ENCODE data around the gene CDC42BPA.

Gene CDC42BPA

DNA sequence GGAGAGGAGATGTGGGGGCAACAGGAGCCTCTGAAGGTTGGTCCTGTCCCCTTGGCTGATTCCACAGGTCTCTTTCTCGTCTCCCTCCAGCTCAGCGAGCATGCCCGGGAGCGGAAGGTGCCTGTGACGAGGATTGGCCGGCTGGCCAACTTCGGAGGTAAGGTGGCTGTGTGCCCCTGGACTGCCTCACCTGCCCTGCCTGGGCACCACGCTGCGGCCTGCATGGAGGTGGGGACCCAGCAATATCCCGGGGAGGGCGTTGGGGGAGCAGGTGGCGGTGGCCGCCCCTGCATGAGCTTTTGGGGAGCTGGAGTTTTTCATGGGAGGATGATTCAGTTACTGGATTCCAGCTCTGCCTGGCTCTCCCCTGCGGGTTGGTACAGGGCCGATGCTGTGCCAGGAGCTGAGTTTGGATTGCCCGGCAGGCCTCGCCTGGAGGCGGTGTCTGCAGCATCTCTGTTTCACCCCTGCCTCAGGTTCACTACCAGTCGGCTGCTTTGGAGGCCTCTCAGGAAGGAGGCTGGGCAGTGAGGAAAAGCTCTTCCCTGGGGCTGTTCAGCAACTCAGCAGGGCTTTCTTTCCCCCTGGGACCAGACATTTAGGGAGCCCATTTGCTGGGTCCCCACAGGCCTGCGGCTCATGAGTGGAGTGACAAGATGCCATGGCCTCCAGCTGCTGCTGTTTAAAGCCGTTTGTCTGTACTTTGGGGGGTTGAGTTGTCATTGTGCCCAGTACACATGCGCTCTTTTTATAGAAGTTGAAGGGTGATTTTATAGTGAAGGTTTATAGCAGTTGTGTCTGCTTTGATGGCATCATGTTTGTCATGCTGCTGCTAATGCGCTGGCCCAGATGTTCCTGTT is 352.5 kb downstream of the CDC42BPA start:
- no peak for TF ChIP-seq CTCF (IDR thresholded peaks at IDR 0.05; ENCODE audit: insufficient read depth, missing control alignments)

DNA sequence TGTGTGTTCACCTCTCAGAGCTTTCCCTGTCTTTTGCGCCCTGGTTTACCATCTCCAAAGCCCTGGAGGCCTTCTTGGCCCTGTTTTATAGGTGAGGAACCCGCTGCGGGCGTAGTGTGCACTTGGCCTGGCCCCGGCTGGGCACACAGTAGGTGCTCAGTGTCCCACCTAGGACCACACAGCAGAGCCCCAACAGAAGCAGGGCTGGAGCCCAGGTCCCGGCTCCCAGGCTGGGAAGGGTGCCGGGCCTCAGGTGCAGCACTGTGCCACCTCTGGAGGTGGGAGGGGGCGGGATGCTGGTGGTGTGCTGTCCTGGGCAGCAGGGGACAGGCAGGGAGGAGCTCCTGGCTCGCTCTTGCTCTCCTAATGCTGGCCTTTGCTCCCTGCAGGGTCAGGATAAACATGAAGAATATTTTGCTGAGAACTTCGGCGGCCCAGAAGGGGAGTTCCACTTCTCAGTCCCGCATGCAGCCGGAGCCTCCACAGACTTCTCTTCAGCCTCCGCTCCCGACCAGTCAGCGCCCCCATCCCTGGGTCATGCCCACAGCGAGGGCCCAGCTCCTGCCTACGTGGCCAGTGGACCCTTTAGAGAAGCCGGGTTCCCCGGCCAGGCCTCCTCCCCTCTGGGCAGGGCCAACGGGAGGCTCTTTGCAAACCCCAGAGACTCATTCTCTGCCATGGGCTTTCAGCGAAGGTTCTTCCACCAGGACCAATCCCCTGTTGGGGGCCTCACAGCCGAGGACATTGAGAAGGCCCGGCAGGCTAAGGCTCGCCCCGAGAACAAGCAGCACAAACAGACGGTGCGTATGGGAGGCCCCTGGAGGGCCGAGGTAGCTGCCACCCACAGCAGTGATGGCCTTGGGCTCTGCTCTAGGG is 353.4 kb downstream of the CDC42BPA start:
- TF ChIP-seq CTCF (IDR thresholded peaks at IDR 0.05; ENCODE audit: insufficient read depth, missing control alignments), result no peak
- FAIRE-seq (no peak), DNase-seq (ENCODE audit: insufficient read length, low spot score) (no peak)

More for the DNA sequence above, 352.5 kb downstream of the CDC42BPA start:
- DNase-seq (ENCODE audit: insufficient read length, low spot score) (no peak), FAIRE-seq (no peak)

DNA sequence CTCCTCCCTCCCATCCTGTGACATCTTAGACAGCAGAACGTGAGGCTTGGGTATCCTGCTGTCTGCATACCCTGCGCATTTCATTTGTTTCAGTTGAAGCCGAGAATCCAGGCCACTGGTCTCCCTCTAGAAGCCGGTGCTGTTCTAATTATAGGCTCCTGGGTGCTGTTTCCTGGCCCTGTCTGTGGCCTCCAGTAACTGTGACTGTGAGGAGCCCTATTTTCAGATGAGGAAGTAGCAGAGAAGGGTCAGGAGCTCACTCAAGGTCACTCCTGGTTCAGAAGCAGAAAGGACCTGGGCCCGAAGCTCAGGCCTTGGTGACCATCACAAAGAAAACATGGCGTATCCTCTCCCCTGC is 354.2 kb downstream of the CDC42BPA start:
- no peak for TF ChIP-seq CTCF (IDR thresholded peaks at IDR 0.05; ENCODE audit: insufficient read depth, missing control alignments)
- DNase-seq (ENCODE audit: insufficient read length, low spot score) (no peak), FAIRE-seq (no peak)

GRCh38 chr1:226962421-226963391 is 355.6 kb downstream of the CDC42BPA start:
- DNase-seq (ENCODE audit: insufficient read length, low spot score), result no peak
- no peak for TF ChIP-seq CTCF (IDR thresholded peaks at IDR 0.05; ENCODE audit: insufficient read depth, missing control alignments)
- no peak for FAIRE-seq

DNA sequence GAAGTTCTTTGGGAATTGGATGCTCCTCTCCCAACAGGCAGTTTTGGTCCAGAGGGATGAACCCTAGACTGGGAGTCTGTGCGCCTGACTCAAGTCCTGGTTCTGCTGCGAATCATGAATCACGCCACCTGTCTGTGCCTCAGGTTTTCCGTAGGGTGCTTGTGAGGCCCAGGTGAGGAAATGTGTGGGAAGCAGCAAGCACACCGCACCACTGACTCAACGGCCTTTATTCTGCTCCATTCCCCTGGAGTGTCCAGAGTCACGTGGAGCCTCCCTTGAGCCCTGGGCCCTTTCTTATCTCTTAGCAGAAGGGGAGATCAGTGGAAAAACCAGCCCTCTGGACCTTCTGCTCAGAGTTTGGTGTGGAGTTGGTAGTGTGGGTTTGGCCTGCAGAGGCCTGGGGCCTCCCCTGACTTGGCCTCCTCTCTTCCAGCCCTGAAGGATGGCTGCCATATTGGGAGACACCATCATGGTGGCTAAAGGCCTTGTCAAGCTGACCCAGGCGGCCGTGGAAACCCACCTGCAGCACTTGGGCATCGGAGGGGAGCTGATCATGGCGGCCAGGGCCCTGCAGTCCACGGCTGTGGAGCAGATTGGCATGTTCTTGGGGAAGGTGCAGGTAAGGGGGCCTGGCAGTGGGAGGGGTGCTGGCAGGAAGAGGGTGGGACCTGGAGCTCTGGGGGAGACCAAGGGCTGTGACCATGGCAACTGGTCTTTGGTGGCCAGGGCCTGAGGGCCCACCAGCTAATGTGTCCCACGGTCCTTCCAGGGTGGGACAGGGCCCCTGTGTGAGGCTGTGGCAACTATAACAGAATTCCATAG is 357.1 kb downstream of the CDC42BPA start:
- FAIRE-seq, result no peak
- TF ChIP-seq CTCF (IDR thresholded peaks at IDR 0.05; ENCODE audit: insufficient read depth, missing control alignments), result no peak
- DNase-seq (ENCODE audit: insufficient read length, low spot score), result no peak

DNA sequence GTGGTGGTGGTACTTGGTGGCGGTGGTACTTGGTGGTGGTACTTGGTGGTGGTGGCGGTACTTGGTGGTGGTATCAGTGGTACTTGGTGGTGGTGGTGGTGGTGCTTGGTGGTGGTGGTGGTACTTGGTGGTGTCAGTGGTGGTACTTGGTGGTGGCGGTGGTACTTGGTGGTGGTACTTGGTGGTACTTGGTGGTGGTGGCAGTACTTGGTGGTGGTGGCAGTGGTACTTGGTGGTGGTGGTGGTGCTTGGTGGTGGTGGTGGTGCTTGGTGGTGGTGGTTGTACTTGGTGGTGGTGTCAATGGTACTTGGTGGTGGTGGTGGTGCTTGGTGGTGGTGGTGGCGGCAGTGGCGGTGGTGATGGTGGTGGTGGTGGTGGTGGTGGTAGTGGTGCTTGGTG is 358.0 kb downstream of the CDC42BPA start:
- DNase-seq (ENCODE audit: insufficient read length, low spot score) (no peak), FAIRE-seq (no peak)
- TF ChIP-seq CTCF (IDR thresholded peaks at IDR 0.05; ENCODE audit: insufficient read depth, missing control alignments), result no peak
